HAP-1 (cell line): ENCODE results near the gene CHAMP1.

Experiments
- DNase-seq, 2 experiments: peaks; one replicate each; pipeline ENCODE4 v3.0.0-alpha.2; 2016 to 2020; ENCODE audit warnings: low spot score in 2 of 2
- H3K27me3 ChIP-seq: fragments of 250-450 bp; sonication (Bioruptor Pico); 2 replicates; pipeline ENCODE4 v1.5.1; 2020; ENCODE audit warnings: low read depth, mild to moderate bottlenecking, moderate library complexity
- H3K36me3 ChIP-seq: fragments of 250-450 bp; sonication (Bioruptor Pico); replicated peaks from 2 replicates; pipeline ENCODE4 v1.5.1; 2020; ENCODE audit warnings: mild to moderate bottlenecking
- H3K4me1 ChIP-seq: fragments of 250-450 bp; sonication (Bioruptor Pico); 2 replicates; pipeline ENCODE4 v1.5.1; 2020; ENCODE audit warnings: mild to moderate bottlenecking
- H3K4me3 ChIP-seq: fragments of 250-450 bp; sonication (Bioruptor Pico); 2 replicates; pipeline ENCODE4 v1.5.1; 2020; ENCODE audit warnings: mild to moderate bottlenecking, moderate library complexity
- H3K9me3 ChIP-seq: fragments of 250-450 bp; sonication (Bioruptor Pico); 2 replicates; pipeline ENCODE4 v1.5.1; 2020; ENCODE audit warnings: mild to moderate bottlenecking, moderate library complexity
- in situ Hi-C: fragments of 300-500 bp; cut with MboI; formaldehyde crosslinking; loops from 3 replicates; pipeline ENCODE4 v1.14.3; 2020; ENCODE audit warnings: low sequenced_read_pairs, inconsistent platforms, mixed read lengths

CHAMP1 gene

DNA sequence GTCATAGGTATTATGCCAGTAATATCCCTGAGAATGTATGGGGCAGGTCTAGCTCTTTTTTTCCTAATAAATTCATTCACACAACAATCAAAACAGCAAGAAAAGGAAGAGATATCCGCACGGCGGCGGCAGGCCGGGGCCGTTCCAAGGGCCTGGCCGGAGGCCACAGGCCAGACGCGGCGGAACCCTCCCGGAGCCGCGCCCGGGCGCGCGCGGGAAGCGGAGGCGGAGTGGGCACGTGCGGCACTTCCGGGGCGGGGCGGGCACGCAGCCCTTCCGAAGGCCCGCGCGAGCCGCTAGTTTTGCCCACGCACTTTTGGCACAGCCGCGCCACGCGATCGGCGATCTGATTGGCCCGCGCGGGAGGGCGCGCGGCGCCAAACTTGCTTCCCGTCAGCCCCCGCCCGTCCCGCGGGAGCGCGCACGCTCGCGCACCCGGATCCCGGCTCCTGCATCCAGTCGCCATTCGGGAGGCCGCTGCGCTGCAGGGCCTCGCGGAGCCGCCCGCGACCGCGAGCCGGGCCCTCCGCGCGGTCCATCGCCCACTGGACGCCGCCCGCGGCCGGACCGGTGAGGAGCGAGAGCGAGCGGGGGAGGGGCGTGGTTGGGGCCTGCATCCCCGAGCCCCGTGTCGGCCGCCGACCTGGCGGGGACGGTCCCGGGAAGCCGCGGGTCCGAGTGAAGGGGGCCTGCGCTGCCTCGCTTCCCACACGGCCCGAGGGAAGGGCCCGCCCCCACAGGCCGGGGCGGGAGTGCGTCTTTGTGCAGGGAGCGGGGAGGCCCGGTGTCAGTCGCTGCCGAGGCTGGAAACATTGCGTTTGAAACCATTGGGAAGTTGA, at the start of gene CHAMP1:
Gene CHAMP1, plus strand, starts transcription at position 430 of the 839 bp plus-strand sequence. CDS start 9,340 bp downstream, outside the sequence.
- in situ Hi-C loops, result no loop called here
- H3K4me1 ChIP-seq, result peaks cover 18% of the 10 kb centered on the region
- H3K36me3 ChIP-seq, result peaks cover 7% of the 10 kb centered on the region
- no peaks in the 10 kb centered on the region for H3K27me3 ChIP-seq
- H3K9me3 ChIP-seq, result no peaks in the 10 kb centered on the region
- peak within 1 kb of the TSS; percentile 62 for H3K4me3 ChIP-seq
- peak; percentile 91 to 96 for DNase-seq

DNA sequence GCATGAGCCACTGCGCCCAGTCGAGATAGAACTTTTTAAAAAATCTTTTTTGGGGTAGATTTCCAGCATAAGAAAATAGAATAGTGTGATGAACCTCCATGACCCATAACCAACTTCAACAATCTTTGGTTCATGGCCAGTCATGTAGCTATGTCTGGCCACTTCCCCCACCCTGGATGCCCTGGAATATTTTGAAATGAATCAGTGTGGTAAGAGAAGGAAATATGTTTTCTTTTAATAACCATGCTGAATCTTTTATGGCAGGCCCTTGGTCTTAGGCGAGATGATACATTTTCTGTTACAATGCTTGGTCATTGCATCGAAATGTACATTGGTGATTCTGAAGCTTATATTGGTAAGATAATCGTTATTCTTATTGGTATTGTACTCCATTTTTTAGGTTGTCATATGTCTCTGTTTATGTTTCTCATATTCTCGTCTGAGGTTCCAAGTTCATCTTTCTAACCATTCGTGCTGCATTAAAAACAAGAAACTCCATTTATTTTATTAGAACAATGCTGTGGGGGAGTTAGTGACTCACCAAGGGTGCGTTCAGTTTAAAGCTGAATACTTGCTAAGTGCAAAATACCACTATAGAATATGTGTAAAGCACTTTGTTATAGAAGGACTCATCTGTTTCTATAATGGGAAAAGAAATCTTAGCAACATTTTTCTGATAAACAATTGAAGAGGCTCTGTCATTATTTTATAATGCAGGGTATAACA, 49.3 kb upstream of the CHAMP1 start:
- DNase-seq, result peak in 1 of 2 experiments; percentile 32
- Histone ChIP-seq H3K36me3 (peaks cover 83% of the 10 kb centered on the region), H3K27me3 (no peaks in the 10 kb centered on the region), H3K9me3 (no peaks in the 10 kb centered on the region), H3K4me3 (no peak overlapping the region), H3K4me1 (peaks cover 10% of the 10 kb centered on the region)
- in situ Hi-C loops, result no loop called here

DNA sequence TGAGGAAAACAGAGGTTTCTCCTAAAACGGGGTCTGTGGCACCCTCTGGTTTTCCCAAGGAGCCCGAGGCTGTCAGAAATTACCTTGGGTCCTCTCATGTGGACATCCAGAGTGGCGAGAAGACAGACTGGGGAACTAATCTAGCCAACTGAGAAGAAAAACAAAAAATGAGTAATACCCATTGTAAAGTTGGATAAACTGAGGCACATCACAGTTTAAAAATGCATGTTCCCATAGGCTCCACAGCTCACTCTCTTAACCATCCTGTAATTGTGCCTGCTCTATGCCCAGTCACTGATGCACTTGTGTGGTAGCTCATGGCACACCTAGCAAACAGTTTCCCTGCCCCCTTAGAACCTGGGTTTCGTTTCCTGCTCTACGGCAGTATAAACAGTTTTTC, 48.1 kb upstream of the CHAMP1 start:
- Histone ChIP-seq H3K4me3 (no peak overlapping the region), H3K4me1 (peaks cover 10% of the 10 kb centered on the region), H3K9me3 (no peaks in the 10 kb centered on the region), H3K27me3 (no peaks in the 10 kb centered on the region), H3K36me3 (peaks cover 71% of the 10 kb centered on the region)
- no peak for DNase-seq
- in situ Hi-C loops, result no loop called here

GRCh38 chr13:114268344-114269280, 45.7 kb upstream of the CHAMP1 start:
- peaks cover 62% of the 10 kb centered on the region for H3K36me3 ChIP-seq
- DNase-seq, result no peak

DNA sequence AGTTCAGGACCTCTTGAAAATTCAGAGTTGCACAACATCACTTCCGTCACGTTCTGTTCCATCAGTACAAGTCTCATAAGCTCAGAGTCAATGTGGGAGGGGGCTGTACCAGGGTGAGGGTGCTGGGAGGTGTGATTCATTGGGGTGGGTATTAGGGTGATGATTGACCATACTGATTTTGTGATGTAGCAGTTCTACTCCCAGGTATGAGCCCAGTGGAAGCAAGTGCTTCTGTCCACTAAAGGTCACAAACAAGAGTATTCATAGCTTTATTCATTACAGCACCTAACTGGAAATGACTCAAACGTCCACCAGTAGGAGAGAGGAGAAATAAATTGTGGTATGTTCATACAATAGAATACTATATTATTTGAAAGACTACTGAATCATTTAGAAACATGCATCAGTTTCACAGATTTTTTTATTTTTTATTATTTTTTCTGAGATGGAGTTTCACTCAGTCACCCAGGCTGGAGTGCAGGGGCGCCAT, 45.0 kb upstream of the CHAMP1 start:
- no peak for DNase-seq
- Histone ChIP-seq H3K4me3 (no peak overlapping the region), H3K4me1 (peaks cover 10% of the 10 kb centered on the region), H3K36me3 (peaks cover 60% of the 10 kb centered on the region), H3K27me3 (no peaks in the 10 kb centered on the region), H3K9me3 (no peaks in the 10 kb centered on the region)
- in situ Hi-C loops, result no loop called here

More at GRCh38 chr13:114268344-114269280, 45.7 kb upstream of the CHAMP1 start:
- in situ Hi-C loops, result no loop called here
- no peaks in the 10 kb centered on the region for H3K9me3 ChIP-seq
- H3K4me1 ChIP-seq, result peaks cover 10% of the 10 kb centered on the region
- no peak overlapping the region for H3K4me3 ChIP-seq
- no peaks in the 10 kb centered on the region for H3K27me3 ChIP-seq

DNA sequence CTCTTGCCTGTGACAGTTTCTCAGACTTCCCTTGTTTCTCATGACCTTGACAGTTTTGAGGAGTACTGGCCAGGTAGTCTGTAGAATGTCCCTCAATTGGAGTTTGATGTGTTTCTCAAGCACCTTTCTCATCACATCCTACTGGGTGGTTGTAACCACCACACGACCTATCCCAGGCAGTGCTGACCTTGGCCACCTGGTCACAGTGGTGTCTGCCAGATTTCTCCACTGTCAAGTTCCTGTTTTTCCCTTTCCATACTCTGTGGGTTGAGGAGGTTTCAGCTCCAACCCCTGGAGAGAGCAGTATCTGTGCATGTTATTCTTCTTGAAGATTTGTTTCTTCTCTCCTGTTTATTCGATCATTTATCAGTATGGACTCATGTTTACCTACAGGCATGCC, 41.3 kb upstream of the CHAMP1 start:
- no peaks in the 10 kb centered on the region for H3K9me3 ChIP-seq
- in situ Hi-C loops, result no loop called here
- H3K27me3 ChIP-seq, result no peaks in the 10 kb centered on the region
- peaks cover 55% of the 10 kb centered on the region for H3K36me3 ChIP-seq
- no peaks in the 10 kb centered on the region for H3K4me1 ChIP-seq
- H3K4me3 ChIP-seq, result no peak overlapping the region
- DNase-seq, result no peak

GRCh38 chr13:114275304-114275703, 39.0 kb upstream of the CHAMP1 start:
- no peak for DNase-seq
- in situ Hi-C loops, result no loop called here
- H3K27me3 ChIP-seq, result no peaks in the 10 kb centered on the region
- H3K4me1 ChIP-seq, result peaks cover 3% of the 10 kb centered on the region
- no peak overlapping the region for H3K4me3 ChIP-seq
- no peaks in the 10 kb centered on the region for H3K9me3 ChIP-seq
- peaks cover 42% of the 10 kb centered on the region for H3K36me3 ChIP-seq

DNA sequence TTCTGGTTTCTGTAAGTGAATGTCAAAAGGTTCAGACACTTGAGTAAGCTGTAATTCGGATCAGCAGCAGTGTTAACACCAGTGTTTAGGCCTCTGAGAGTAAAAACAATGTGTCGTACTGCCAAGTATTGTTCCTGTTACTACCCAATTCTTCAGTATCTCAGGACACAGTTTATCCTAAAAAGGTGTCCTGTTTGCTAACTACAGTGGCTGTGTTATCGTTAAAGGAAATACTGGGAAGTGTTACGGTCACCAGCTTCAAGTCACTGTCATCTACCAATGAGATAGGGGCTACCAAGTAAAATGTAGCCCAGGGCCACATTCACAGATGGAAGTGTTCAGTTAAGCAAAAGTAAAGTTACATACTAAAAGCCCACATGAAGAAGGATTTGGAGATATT, 35.2 kb upstream of the CHAMP1 start:
- DNase-seq, result no peak
- peaks cover 15% of the 10 kb centered on the region for H3K4me1 ChIP-seq

DNA sequence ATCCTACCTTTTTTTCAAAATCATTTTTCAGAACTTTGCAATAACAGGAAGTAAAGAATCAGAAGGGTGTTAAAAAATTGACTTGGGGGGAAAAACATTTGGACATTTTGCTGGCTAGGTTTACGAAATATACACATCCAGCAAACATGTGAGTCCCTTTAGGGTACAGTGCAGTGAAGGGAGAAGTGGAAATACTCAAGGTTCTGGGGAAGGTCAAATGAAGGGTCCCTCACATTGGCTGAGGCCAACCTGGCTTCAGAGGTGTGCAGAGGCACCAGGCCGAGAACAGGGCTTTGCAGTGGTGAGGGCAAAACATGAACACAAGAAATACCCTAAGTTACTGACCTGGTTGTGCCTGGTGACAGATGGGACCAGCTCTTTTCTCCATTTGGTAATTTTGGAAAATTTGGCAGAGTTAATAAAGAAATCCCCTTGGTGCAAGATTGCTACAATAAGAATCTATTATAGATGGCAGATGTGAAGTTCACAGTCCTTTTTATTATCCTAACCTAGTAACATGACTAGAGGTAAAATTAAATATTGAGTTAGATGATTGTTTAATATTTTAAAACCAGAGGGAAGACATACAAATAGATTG, 34.4 kb upstream of the CHAMP1 start:
- H3K4me1 ChIP-seq, result peaks cover 15% of the 10 kb centered on the region
- peaks cover 30% of the 10 kb centered on the region for H3K36me3 ChIP-seq
- no peaks in the 10 kb centered on the region for H3K27me3 ChIP-seq
- no peaks in the 10 kb centered on the region for H3K9me3 ChIP-seq
- no peak for DNase-seq
- in situ Hi-C loops, result no loop called here
- no peak overlapping the region for H3K4me3 ChIP-seq

More for the DNA sequence above, 35.2 kb upstream of the CHAMP1 start:
- H3K4me3 ChIP-seq, result no peak overlapping the region
- H3K9me3 ChIP-seq, result no peaks in the 10 kb centered on the region
- in situ Hi-C loops, result no loop called here
- peaks cover 33% of the 10 kb centered on the region for H3K36me3 ChIP-seq
- H3K27me3 ChIP-seq, result no peaks in the 10 kb centered on the region

DNA sequence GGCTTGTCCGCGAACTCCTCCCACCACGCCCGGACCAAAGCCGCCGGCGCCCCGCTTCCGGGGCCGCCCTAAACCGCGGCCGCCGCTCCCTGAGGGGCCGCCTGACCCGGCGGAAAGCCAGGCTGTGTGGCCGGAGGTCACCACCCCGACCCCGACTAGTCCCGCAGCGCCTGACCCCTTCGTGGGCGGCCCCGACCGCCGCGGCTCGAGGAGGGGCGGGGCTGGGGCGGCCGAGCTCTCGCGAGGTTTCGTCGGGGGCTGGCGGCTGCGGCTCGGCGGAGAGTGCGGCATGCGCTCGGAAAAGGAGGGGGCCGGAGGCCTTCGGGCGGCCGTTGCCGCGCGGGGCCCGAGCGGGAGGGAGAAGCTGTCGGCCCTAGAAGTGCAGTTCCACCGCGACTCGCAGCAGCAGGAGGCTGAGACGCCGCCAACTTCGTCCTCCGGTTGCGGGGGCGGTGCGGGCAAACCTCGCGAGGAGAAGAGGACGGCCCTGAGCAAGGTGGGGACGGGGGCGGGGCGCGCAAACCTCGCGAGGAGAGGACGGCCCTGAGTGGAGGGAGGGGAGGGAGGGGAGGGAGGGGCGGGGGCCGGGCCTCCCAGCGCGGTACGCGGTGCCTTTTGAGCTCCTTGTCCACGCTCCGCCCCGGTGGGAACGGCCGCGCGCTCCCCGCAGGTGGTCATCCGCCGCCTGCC, 32.8 kb upstream of the CHAMP1 start, which contains the start of gene UPF3A:
Gene UPF3A, plus strand, starts transcription at position 251 of the 690 bp plus-strand sequence. Its CDS starts 39 bp downstream, at position 290.
- no peaks in the 10 kb centered on the region for H3K27me3 ChIP-seq
- in situ Hi-C loops, result no loop called here
- peak; percentile 76 to 91 for DNase-seq
- no peaks in the 10 kb centered on the region for H3K9me3 ChIP-seq
- peak within 1 kb of the TSS; percentile 69 for H3K4me3 ChIP-seq
- H3K36me3 ChIP-seq, result peaks cover 35% of the 10 kb centered on the region
- peaks cover 15% of the 10 kb centered on the region for H3K4me1 ChIP-seq

GRCh38 chr13:114282041-114282670, 32.1 kb upstream of the CHAMP1 start:
- Histone ChIP-seq H3K36me3 (peaks cover 39% of the 10 kb centered on the region), H3K4me1 (peaks cover 15% of the 10 kb centered on the region), H3K9me3 (no peaks in the 10 kb centered on the region), H3K4me3 (peak overlapping the region; percentile 69), H3K27me3 (no peaks in the 10 kb centered on the region)
- in situ Hi-C loops, result no loop called here
- peak; percentile 52 to 57 for DNase-seq

DNA sequence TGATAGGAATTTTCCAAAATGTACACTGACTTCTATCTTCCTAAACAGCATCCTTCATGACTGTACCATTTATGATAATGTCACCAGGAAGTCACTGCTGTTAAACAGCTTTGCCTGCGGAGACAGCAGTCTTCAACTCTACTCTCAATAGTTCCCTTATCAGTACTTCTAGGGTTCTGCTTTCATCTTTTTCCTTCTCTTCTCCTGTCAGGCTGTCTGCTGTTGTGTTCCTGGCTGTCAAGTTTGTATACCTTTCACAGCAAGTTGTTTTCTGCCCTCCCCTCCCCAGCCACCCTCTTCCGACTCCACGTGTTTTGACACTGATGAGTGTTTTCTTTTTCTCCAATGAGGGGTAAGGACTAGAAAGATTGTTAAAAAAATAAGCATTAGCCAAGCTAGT, 30.7 kb upstream of the CHAMP1 start:
- DNase-seq, result no peak
- Histone ChIP-seq H3K4me1 (peaks cover 15% of the 10 kb centered on the region), H3K27me3 (no peaks in the 10 kb centered on the region), H3K36me3 (peaks cover 46% of the 10 kb centered on the region), H3K4me3 (no peak overlapping the region), H3K9me3 (no peaks in the 10 kb centered on the region)
- in situ Hi-C loops, result no loop called here
